Measurements from ENCODE around the gene AHDC1. TPM values are rescaled to one million over a fixed set of nuclear protein-coding genes. Genes with fewer than 3 reads are reported as not detected.

The AHDC1 gene
- total and polyA plus RNA-seq, 2 of the 13 experiments (the other 11 are each of a cell fraction or from before 2014, with no cell fraction given), result 1.0 to 2.7 TPM

DNA sequence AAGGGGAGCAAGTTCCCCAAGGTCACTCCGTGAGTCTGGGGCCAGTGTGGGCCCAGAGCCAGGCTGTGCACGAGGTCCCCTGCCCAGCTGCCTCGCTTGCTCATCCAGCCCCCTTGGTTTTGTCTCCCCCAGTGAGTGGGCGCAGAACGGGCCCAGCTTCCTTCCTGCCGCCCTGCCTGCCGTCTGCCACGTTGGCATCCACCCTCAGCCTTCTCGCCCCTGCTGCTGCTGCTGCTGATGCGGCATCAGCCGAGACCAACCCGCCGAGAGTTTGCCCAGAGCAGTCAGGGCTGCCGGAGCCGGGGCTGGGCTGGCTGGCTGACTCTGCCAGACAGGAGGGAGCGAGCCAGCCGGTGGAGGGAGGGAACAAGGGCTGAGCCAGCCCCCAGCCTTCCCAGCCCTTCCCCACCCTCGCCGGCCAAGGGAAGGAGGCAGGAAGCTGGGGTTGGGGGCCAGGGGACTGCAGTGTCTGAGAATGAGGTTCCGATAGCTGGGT lies 82.6 kb downstream of the AHDC1 start (continued):
- TF ChIP-seq MIXL1 (CRISPR knock-in tag; IDR thresholded peaks at IDR 0.05), result 0 out of 2 replicates have a peak, but pooled peaks have one; percentile 13
- TF ChIP-seq, protein P1, sequence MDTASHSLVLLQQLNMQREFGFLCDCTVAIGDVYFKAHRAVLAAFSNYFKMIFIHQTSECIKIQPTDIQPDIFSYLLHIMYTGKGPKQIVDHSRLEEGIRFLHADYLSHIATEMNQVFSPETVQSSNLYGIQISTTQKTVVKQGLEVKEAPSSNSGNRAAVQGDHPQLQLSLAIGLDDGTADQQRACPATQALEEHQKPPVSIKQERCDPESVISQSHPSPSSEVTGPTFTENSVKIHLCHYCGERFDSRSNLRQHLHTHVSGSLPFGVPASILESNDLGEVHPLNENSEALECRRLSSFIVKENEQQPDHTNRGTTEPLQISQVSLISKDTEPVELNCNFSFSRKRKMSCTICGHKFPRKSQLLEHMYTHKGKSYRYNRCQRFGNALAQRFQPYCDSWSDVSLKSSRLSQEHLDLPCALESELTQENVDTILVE (CRISPR knock-in tag; IDR thresholded peaks at IDR 0.05), result no peak
- TF ChIP-seq HES4 (CRISPR knock-in tag; IDR thresholded peaks at IDR 0.05; ENCODE audit: borderline replicate concordance), result no peak
- TF ChIP-seq, protein P2, sequence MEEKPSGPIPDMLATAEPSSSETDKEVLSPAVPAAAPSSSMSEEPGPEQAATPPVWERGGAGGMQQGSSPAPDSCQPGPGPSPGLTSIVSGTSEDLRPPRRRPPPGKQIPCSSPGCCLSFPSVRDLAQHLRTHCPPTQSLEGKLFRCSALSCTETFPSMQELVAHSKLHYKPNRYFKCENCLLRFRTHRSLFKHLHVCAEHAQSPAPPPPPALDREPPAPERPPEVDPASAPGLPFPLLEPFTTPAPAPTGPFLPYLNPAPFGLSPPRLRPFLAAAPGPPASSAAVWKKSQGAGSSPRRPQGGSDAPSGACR (CRISPR knock-in tag; IDR thresholded peaks at IDR 0.05), result 0 out of 2 replicates have a peak, but pooled peaks have one; percentile 33
- TF ChIP-seq, protein P3, sequence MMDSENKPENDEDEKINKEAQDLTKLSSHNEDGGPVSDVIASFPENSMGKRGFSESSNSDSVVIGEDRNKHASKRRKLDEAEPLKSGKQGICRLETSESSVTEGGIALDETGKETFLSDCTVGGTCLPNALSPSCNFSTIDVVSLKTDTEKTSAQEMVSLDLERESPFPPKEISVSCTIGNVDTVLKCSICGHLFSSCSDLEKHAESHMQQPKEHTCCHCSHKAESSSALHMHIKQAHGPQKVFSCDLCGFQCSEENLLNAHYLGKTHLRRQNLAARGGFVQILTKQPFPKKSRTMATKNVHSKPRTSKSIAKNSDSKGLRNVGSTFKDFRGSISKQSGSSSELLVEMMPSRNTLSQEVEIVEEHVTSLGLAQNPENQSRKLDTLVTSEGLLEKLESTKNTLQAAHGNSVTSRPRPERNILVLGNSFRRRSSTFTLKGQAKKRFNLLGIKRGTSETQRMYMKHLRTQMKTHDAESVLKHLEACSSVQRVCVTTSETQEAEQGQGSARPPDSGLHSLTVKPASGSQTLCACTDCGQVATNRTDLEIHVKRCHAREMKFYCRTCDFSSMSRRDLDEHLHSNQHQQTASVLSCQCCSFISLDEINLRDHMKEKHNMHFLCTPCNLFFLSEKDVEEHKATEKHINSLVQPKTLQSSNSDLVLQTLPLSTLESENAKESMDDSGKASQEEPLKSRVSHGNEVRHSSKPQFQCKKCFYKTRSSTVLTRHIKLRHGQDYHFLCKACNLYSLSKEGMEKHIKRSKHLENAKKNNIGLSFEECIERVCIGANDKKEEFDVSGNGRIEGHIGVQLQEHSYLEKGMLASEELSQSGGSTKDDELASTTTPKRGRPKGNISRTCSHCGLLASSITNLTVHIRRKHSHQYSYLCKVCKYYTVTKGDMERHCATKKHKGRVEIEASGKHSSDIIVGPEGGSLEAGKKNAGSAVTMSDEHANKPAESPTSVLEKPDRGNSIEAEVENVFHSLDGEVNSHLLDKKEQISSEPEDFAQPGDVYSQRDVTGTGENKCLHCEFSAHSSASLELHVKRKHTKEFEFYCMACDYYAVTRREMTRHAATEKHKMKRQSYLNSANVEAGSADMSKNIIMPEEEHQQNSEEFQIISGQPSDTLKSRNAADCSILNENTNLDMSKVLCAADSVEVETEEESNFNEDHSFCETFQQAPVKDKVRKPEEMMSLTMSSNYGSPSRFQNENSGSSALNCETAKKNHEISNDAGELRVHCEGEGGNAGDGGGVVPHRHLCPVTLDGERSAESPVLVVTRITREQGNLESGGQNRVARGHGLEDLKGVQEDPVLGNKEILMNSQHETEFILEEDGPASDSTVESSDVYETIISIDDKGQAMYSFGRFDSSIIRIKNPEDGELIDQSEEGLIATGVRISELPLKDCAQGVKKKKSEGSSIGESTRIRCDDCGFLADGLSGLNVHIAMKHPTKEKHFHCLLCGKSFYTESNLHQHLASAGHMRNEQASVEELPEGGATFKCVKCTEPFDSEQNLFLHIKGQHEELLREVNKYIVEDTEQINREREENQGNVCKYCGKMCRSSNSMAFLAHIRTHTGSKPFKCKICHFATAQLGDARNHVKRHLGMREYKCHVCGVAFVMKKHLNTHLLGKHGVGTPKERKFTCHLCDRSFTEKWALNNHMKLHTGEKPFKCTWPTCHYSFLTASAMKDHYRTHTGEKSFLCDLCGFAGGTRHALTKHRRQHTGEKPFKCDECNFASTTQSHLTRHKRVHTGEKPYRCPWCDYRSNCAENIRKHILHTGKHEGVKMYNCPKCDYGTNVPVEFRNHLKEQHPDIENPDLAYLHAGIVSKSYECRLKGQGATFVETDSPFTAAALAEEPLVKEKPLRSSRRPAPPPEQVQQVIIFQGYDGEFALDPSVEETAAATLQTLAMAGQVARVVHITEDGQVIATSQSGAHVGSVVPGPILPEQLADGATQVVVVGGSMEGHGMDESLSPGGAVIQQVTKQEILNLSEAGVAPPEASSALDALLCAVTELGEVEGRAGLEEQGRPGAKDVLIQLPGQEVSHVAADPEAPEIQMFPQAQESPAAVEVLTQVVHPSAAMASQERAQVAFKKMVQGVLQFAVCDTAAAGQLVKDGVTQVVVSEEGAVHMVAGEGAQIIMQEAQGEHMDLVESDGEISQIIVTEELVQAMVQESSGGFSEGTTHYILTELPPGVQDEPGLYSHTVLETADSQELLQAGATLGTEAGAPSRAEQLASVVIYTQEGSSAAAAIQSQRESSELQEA (CRISPR knock-in tag; IDR thresholded peaks at IDR 0.05; ENCODE audit: not compliant biosample characterization), result peak; percentile 58
- TF ChIP-seq XRCC5 (optimal IDR thresholded peaks at IDR 0.05; ENCODE audit: low read length), result peak; percentile 14
- TF ChIP-seq, protein P4, sequence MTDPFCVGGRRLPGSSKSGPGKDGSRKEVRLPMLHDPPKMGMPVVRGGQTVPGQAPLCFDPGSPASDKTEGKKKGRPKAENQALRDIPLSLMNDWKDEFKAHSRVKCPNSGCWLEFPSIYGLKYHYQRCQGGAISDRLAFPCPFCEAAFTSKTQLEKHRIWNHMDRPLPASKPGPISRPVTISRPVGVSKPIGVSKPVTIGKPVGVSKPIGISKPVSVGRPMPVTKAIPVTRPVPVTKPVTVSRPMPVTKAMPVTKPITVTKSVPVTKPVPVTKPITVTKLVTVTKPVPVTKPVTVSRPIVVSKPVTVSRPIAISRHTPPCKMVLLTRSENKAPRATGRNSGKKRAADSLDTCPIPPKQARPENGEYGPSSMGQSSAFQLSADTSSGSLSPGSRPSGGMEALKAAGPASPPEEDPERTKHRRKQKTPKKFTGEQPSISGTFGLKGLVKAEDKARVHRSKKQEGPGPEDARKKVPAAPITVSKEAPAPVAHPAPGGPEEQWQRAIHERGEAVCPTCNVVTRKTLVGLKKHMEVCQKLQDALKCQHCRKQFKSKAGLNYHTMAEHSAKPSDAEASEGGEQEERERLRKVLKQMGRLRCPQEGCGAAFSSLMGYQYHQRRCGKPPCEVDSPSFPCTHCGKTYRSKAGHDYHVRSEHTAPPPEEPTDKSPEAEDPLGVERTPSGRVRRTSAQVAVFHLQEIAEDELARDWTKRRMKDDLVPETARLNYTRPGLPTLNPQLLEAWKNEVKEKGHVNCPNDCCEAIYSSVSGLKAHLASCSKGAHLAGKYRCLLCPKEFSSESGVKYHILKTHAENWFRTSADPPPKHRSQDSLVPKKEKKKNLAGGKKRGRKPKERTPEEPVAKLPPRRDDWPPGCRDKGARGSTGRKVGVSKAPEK (CRISPR knock-in tag; IDR thresholded peaks at IDR 0.05; ENCODE audit: borderline replicate concordance), result 0 out of 2 replicates have a peak, but pooled peaks have one; percentile 4
- peak; percentile 24 for TF ChIP-seq HNRNPLL (IDR thresholded peaks at IDR 0.05; ENCODE audit: low read depth, low read length, poor library complexity, severe bottlenecking)
- TF ChIP-seq, protein P5, sequence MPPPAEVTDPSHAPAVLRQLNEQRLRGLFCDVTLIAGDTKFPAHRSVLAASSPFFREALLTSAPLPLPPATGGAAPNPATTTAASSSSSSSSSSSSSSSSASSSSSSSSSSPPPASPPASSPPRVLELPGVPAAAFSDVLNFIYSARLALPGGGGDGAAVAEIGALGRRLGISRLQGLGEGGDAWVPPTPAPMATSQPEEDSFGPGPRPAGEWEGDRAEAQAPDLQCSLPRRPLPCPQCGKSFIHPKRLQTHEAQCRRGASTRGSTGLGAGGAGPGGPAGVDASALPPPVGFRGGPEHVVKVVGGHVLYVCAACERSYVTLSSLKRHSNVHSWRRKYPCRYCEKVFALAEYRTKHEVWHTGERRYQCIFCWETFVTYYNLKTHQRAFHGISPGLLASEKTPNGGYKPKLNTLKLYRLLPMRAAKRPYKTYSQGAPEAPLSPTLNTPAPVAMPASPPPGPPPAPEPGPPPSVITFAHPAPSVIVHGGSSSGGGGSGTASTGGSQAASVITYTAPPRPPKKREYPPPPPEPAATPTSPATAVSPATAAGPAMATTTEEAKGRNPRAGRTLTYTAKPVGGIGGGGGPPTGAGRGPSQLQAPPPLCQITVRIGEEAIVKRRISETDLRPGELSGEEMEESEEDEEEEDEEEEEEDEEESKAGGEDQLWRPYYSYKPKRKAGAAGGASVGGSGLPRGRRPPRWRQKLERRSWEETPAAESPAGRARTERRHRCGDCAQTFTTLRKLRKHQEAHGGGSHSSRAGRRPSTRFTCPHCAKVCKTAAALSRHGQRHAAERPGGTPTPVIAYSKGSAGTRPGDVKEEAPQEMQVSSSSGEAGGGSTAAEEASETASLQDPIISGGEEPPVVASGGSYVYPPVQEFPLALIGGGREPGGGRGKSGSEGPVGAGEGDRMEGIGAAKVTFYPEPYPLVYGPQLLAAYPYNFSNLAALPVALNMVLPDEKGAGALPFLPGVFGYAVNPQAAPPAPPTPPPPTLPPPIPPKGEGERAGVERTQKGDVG (CRISPR knock-in tag; IDR thresholded peaks at IDR 0.05; ENCODE audit: borderline replicate concordance), result no peak

Measured in HepG2 (cell line).